Subcutaneous adipose tissue (tissue), 4 donors: Measurements from ENCODE around the gene FAIM2. TPM values are rescaled to one million over a fixed set of nuclear protein-coding genes. Genes with fewer than 3 reads are reported as not detected.

Source experiments
- CTCF ChIP-seq: fragments of 450-650 bp; IDR thresholded peaks from one replicate; pipeline ENCODE4 v1.5.1; 2016; ENCODE audit warnings: low read depth, mild to moderate bottlenecking, control low read depth, antibody characterized with exemption, moderate library complexity
- total RNA-seq, 4 donors: library from RNA; depleted of rRNA; stranded (reverse); fragments of >200 nt; gene quantifications; one replicate each; pipeline ENCODE4 v1.1.0, GENCODE V29; 2016

FAIM2 gene
- total RNA-seq, 4 donors from 2014 or later = 1.2 TPM; not detected in 3

- TF ChIP-seq CTCF = no peak
Observed at GRCh38 chr12:49880756-49881414, 22.8 kb downstream of the FAIM2 start.

GRCh38 chr12:49878021-49878420 is 25.7 kb downstream of the FAIM2 start:
- TF ChIP-seq CTCF = no peak

GRCh38 chr12:49877066-49877465 is 26.6 kb downstream of the FAIM2 start:
- TF ChIP-seq CTCF = no peak

- TF ChIP-seq CTCF = no peak
Observed at GRCh38 chr12:49876070-49876469, 27.6 kb downstream of the FAIM2 start.

GRCh38 chr12:49875115-49875720 is 28.5 kb downstream of the FAIM2 start:
- no peak for TF ChIP-seq CTCF

- TF ChIP-seq CTCF = no peak
Observed at GRCh38 chr12:49874142-49874897, 29.4 kb downstream of the FAIM2 start.

- TF ChIP-seq CTCF = no peak
Observed at GRCh38 chr12:49873361-49873934, 30.3 kb downstream of the FAIM2 start.
